ENCODE data around the gene ZSCAN10.

GRCh38 chr16:3073448-3073847 lies 25.6 kb downstream of the ZSCAN10 start:
- TF ChIP-seq, protein P1, sequence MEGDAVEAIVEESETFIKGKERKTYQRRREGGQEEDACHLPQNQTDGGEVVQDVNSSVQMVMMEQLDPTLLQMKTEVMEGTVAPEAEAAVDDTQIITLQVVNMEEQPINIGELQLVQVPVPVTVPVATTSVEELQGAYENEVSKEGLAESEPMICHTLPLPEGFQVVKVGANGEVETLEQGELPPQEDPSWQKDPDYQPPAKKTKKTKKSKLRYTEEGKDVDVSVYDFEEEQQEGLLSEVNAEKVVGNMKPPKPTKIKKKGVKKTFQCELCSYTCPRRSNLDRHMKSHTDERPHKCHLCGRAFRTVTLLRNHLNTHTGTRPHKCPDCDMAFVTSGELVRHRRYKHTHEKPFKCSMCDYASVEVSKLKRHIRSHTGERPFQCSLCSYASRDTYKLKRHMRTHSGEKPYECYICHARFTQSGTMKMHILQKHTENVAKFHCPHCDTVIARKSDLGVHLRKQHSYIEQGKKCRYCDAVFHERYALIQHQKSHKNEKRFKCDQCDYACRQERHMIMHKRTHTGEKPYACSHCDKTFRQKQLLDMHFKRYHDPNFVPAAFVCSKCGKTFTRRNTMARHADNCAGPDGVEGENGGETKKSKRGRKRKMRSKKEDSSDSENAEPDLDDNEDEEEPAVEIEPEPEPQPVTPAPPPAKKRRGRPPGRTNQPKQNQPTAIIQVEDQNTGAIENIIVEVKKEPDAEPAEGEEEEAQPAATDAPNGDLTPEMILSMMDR (IDR thresholded peaks at IDR 0.05): no peak
- TF ChIP-seq POLR2A (IDR thresholded peaks at IDR 0.05): no peak

Data from thyroid gland (tissue), 4 donors.